Body of pancreas (tissue), 4 donors: Measurements from ENCODE around the gene LIF. TPM values are rescaled to one million over a fixed set of nuclear protein-coding genes. Genes with fewer than 3 reads are reported as not detected.

Experiments used
- ATAC-seq: fragments of 150-250 bp; one replicate; pipeline ENCODE4 v1.9.1; 2016
- DNase-seq, 4 donors: peaks; one replicate each; pipeline ENCODE4 v3.0.0-alpha.2; 2019
- H3K27ac ChIP-seq, 4 donors: fragments of 200-600 bp; sonication (generic); 1 replicate in 3 of 4; 2 replicates in 1 of 4; pipeline versions ENCODE4 v1.5.1 to v1.6.1; 2016 to 2019; ENCODE audit warnings: mild to moderate bottlenecking in 1 of 4, mixed read lengths in 1 of 4, moderate library complexity in 1 of 4
- H3K27me3 ChIP-seq, 2 donors: fragments of 200-600 bp; sonication (generic); one replicate each; pipeline ENCODE4 v1.6.0; 2016; ENCODE audit warnings: mild to moderate bottlenecking in 1 of 2
- H3K36me3 ChIP-seq, 2 donors: fragments of 200-600 bp; sonication (generic); replicated peaks in 1 of 2; 2 replicates each; pipeline ENCODE4 v1.5.1; 2016; ENCODE audit warnings: low read depth in 2 of 2; ENCODE audit not compliant: insufficient read depth in 1 of 2
- H3K4me1 ChIP-seq: fragments of 200-600 bp; sonication (generic); one replicate; pipeline ENCODE4 v1.6.0; 2016
- H3K4me3 ChIP-seq, 2 donors: fragments of 200-600 bp; sonication (generic); 1 replicate in 1 of 2; 2 replicates in 1 of 2; pipeline ENCODE4 v1.5.1; 2016 to 2019
- H3K9me3 ChIP-seq, 3 donors: fragments of 200-600 bp; sonication (generic); 1 replicate in 2 of 3; 2 replicates in 1 of 3; pipeline ENCODE4 v1.5.1; 2016
- CTCF ChIP-seq, 7 experiments: fragments of 450-650 bp in 4 of 7; fragments of 200-600 bp in 3 of 7; sonication (generic) in 3 of 7; IDR thresholded peaks; one replicate each; pipeline ENCODE4 v1.5.1; 2016 to 2019; ENCODE audit warnings: antibody characterized with exemption in 7 of 7
- POLR2A ChIP-seq, 3 donors: fragments of 450-650 bp; IDR thresholded peaks; one replicate each; pipeline ENCODE4 v1.6.1; 2016; ENCODE audit warnings: antibody characterized with exemption in 3 of 3, mild to moderate bottlenecking in 2 of 3
- WGBS, 2 donors: methylation state at CpG; one replicate each; pipeline ENCODE4 v1.1.5; 2017; 5-methylcytosine and 5-hydroxymethylcytosine counted together
- intact Hi-C: fragments of 100-400 bp; cut with DNase I; formaldehyde crosslinking; loops from one replicate; pipeline ENCODE4 v1.15.1; 2023
- total RNA-seq, 2 donors: library from RNA; depleted of rRNA; stranded (reverse); fragments of >200 nt; gene quantifications; one replicate each; pipeline ENCODE4 v1.1.0, GENCODE V29; 2016

Gene LIF
- total RNA-seq, 2 donors from 2014 or later, result 0.52 to 1.3 TPM

DNA sequence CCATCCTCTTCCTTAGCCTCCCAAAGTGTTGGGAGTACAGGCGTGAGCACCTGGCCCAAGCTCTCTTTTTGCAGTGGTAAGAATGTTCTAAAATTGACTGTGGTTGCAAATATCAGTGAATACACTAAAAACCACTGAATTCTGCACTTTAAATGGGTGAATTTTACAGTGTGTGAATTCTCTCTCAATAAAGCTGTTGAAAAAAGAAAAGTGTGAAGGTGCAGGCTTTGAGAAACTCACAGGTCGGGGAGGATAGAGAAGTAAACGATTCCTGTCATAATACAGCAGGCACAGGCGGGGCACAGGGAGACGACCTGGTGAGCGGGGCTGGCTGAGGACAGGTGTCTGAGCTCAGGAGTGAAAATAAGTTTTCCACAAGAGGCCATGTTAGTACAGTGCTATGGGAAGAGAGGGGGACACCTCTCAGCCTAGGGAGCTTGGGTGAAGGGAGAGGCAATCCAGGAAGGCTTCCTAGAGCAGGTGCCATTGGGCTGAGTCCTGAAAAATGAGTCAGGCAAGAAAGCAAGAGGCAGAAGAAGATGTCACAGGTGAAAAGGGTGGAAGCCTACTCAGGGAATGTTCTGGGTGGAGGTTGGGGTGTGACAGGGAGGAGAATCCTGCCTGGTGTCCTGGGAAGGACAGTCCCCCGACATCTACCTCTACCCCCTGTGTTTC lies 26.1 kb downstream of the LIF start:
- ATAC-seq, result no peak
- DNase-seq, result no peak
- Histone ChIP-seq H3K36me3 (no peaks in the 10 kb centered on the region), H3K4me1 (no peaks in the 10 kb centered on the region), H3K27ac (no peak overlapping the region), H3K9me3 (no peaks in the 10 kb centered on the region), H3K27me3 (no peaks in the 10 kb centered on the region), H3K4me3 (no peak overlapping the region)
- WGBS, 2 donors, result 75 to 76% methylated on average over 7 of the region's 7 CpGs
- no peak for TF ChIP-seq CTCF (IDR thresholded peaks at IDR 0.05)
- TF ChIP-seq POLR2A (IDR thresholded peaks at IDR 0.05), result no peak
- intact Hi-C loops, result loop anchor here (10.0 kb wide), 1 partner anchor 66 kb away; no protein-coding TSS in a partner anchor

- intact Hi-C loops, result loop anchor here (10.0 kb wide), 1 partner anchor 65 kb away; no protein-coding TSS in a partner anchor
- TF ChIP-seq CTCF (IDR thresholded peaks at IDR 0.05) (no peak), POLR2A (IDR thresholded peaks at IDR 0.05) (no peak)
- Histone ChIP-seq H3K27ac (no peak overlapping the region), H3K9me3 (no peaks in the 10 kb centered on the region), H3K4me1 (no peaks in the 10 kb centered on the region), H3K27me3 (no peaks in the 10 kb centered on the region), H3K4me3 (no peak overlapping the region), H3K36me3 (no peaks in the 10 kb centered on the region)
- DNase-seq, result no peak
- no peak for ATAC-seq
Observed at GRCh38 chr22:30219668-30220278, 26.8 kb downstream of the LIF start.

DNA sequence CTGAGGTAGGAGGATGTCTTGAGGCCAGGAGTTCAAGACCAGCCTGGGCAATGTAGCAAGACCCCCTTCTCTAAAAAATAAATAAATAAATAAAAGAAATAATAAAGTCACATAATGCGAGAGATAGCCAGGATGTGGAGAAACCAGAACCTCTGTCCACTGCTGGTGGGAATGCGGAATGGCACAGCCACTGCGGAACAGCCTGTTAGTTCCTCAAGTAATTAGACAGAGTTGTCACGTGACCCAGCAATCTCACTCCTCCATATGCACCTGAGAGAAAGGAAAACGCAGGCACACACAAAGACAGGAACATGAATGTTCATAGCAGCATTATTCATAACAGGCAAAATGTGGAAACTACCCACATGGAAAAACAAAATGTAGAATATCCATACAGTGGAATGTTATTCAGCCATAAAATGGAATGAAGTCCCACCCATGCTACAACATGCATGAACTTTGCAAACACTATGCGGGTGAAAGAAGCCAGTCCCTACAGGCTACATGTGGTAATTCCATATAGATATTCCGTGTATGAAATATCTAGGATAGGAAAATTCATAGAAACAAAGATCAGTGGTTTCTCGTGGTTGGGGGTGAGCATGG lies 27.4 kb downstream of the LIF start:
- ATAC-seq (no peak), DNase-seq (no peak)
- Histone ChIP-seq H3K27ac (no peak overlapping the region), H3K36me3 (no peaks in the 10 kb centered on the region), H3K4me3 (no peak overlapping the region), H3K9me3 (no peaks in the 10 kb centered on the region), H3K27me3 (no peaks in the 10 kb centered on the region), H3K4me1 (no peaks in the 10 kb centered on the region)
- intact Hi-C loops, result no loop called here
- TF ChIP-seq CTCF (IDR thresholded peaks at IDR 0.05), result peak in 1 of 7 experiments; percentile 25
- no peak for TF ChIP-seq POLR2A (IDR thresholded peaks at IDR 0.05)
- 65 to 76% methylated on average over 8 of the region's 8 CpGs for WGBS, 2 donors

DNA sequence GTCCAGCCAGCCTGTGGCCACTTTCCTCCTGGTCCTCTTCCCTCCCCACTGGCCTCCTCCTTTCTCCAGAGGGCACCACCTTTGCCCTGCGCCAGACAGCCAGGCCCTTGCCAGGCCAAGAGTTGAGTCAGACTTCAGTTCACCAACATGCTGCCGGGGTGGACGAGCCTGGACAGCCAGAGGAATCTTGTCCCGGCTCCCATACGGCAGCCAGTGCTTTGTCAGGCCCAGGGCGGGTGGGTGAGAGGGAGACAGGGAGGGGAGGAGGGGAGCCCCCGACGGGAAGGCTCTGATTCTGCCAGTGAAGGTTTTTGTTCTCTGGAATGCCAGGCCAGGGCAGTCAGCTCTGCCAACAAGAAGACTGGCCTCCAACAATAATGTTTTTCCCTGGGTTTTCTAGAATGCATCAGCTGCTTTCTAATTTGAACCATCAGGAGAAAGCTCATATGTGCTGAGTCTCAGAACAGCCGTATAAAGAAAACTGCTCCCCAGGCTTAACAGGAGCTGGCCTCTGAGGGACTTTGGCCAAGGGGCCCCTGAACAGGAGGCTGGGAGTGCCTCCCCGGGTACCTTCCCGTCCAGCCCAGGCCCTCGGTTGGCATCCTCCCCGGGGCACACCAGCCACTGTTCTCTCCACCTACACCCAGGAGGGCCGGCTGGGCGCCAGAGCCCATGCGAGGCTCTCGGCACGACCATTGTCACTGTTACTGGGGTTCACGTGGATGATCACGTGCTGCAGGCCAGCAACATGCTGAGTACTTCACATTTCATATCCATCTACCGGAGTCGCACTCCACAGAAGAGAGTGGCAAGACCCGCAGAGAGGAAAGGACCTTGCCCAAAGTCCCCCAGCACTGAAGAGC lies 28.6 kb downstream of the LIF start:
- WGBS, 2 donors, result 84 to 92% methylated on average over 16 to 23 of the region's 23 CpGs
- DNase-seq, result no peak
- Histone ChIP-seq H3K9me3 (no peaks in the 10 kb centered on the region), H3K36me3 (no peaks in the 10 kb centered on the region), H3K27ac (no peak overlapping the region), H3K4me1 (peaks cover 5% of the 10 kb centered on the region), H3K4me3 (no peak overlapping the region), H3K27me3 (no peaks in the 10 kb centered on the region)
- no peak for TF ChIP-seq CTCF (IDR thresholded peaks at IDR 0.05)
- no peak for TF ChIP-seq POLR2A (IDR thresholded peaks at IDR 0.05)
- no peak for ATAC-seq
- intact Hi-C loops, result no loop called here
